H1 (cell line): ENCODE data around the gene SLC4A11. TPM values are rescaled to one million over a fixed set of nuclear protein-coding genes. Genes with fewer than 3 reads are reported as not detected.

Experiments
- BACH1 ChIP-seq: IDR thresholded peaks from 2 replicates; pipeline ENCODE4 v1.6.1; 2012; ENCODE audit warnings: low read length, improper control_type of control experiment
- CHD2 ChIP-seq: IDR thresholded peaks from 2 replicates; pipeline ENCODE4 v1.6.1; 2012; ENCODE audit warnings: low read length, improper control_type of control experiment
- JUN ChIP-seq: IDR thresholded peaks from 2 replicates; pipeline ENCODE4 v1.6.1; 2011; ENCODE audit warnings: low read depth, mild to moderate bottlenecking, improper control_type of control experiment, low read length
- MAFK ChIP-seq: IDR thresholded peaks from 2 replicates; pipeline ENCODE4 v1.6.1; 2012; ENCODE audit warnings: low read depth, mild to moderate bottlenecking, improper control_type of control experiment, low read length
- POLR2A ChIP-seq, 2 experiments: IDR thresholded peaks; 1 replicate in 1 of 2; 2 replicates in 1 of 2; pipeline ENCODE4 v1.6.1; 2011; ENCODE audit warnings: low read depth in 2 of 2, low read length in 2 of 2, mild to moderate bottlenecking in 2 of 2; ENCODE audit errors: control extremely low read depth in 1 of 2
- POLR2AphosphoS5 ChIP-seq: IDR thresholded peaks from 2 replicates; pipeline ENCODE4 v1.6.1; 2011; ENCODE audit warnings: low read depth, low read length
- SIN3A ChIP-seq, 2 experiments: IDR thresholded peaks in 1 of 2; conservative IDR thresholded peaks in 1 of 2; 2 replicates each; pipeline ENCODE4 v1.6.1; 2011 to 2012; ENCODE audit warnings: low read length in 2 of 2, improper control_type of control experiment in 1 of 2, low read depth in 1 of 2, mild to moderate bottlenecking in 1 of 2
- SIRT6 ChIP-seq: IDR thresholded peaks from one replicate; pipeline ENCODE4 v1.7.1; 2012; ENCODE audit warnings: low read length, inconsistent platforms
- polyA plus RNA-seq, 7 experiments: library from polyadenylated mRNA; depleted of rRNA in 3 of 7; stranded (reverse) in 5 of 7; unstranded in 2 of 7; fragments of >200 nt in 5 of 7; fragments of 200-250 nt in 2 of 7; gene quantifications; 1 replicate in 5 of 7; 2 replicates in 1 of 7; 4 replicates in 1 of 7; pipeline versions ENCODE4 v1.2.1 to v1.2.3, GENCODE V29; 2011 to 2013; ENCODE audit warnings: missing spikeins in 2 of 7, mixed read lengths in 2 of 7
- total RNA-seq: library from RNA; stranded (reverse); fragmentation: NEBNext Ultra II Directional; extraction: Animal tissue kit (Norgen Biotek cat#: 25700); gene quantifications from 2 replicates; pipeline ENCODE4 v1.2.1, GENCODE V29; 2021
- TF ChIP-seq, protein P1 (sequence below): fragments of 300-600 bp; sonication (generic); IDR thresholded peaks from 2 replicates; pipeline ENCODE4 v1.7.1; 2012; ENCODE audit warnings: low read length, moderate library complexity, mild to moderate bottlenecking, inconsistent platforms; ENCODE audit not compliant: insufficient replicate concordance
- TF ChIP-seq, protein P2 (sequence below): IDR thresholded peaks from 2 replicates; pipeline ENCODE4 v1.6.1; 2012; ENCODE audit warnings: low read length, inconsistent platforms

SLC4A11 gene
- total and polyA plus RNA-seq, 2 of the 8 experiments (the other 6 are each of a cell fraction or from before 2014, with no cell fraction given) = 11.9 to 32.3 TPM

- TF ChIP-seq, protein P1, sequence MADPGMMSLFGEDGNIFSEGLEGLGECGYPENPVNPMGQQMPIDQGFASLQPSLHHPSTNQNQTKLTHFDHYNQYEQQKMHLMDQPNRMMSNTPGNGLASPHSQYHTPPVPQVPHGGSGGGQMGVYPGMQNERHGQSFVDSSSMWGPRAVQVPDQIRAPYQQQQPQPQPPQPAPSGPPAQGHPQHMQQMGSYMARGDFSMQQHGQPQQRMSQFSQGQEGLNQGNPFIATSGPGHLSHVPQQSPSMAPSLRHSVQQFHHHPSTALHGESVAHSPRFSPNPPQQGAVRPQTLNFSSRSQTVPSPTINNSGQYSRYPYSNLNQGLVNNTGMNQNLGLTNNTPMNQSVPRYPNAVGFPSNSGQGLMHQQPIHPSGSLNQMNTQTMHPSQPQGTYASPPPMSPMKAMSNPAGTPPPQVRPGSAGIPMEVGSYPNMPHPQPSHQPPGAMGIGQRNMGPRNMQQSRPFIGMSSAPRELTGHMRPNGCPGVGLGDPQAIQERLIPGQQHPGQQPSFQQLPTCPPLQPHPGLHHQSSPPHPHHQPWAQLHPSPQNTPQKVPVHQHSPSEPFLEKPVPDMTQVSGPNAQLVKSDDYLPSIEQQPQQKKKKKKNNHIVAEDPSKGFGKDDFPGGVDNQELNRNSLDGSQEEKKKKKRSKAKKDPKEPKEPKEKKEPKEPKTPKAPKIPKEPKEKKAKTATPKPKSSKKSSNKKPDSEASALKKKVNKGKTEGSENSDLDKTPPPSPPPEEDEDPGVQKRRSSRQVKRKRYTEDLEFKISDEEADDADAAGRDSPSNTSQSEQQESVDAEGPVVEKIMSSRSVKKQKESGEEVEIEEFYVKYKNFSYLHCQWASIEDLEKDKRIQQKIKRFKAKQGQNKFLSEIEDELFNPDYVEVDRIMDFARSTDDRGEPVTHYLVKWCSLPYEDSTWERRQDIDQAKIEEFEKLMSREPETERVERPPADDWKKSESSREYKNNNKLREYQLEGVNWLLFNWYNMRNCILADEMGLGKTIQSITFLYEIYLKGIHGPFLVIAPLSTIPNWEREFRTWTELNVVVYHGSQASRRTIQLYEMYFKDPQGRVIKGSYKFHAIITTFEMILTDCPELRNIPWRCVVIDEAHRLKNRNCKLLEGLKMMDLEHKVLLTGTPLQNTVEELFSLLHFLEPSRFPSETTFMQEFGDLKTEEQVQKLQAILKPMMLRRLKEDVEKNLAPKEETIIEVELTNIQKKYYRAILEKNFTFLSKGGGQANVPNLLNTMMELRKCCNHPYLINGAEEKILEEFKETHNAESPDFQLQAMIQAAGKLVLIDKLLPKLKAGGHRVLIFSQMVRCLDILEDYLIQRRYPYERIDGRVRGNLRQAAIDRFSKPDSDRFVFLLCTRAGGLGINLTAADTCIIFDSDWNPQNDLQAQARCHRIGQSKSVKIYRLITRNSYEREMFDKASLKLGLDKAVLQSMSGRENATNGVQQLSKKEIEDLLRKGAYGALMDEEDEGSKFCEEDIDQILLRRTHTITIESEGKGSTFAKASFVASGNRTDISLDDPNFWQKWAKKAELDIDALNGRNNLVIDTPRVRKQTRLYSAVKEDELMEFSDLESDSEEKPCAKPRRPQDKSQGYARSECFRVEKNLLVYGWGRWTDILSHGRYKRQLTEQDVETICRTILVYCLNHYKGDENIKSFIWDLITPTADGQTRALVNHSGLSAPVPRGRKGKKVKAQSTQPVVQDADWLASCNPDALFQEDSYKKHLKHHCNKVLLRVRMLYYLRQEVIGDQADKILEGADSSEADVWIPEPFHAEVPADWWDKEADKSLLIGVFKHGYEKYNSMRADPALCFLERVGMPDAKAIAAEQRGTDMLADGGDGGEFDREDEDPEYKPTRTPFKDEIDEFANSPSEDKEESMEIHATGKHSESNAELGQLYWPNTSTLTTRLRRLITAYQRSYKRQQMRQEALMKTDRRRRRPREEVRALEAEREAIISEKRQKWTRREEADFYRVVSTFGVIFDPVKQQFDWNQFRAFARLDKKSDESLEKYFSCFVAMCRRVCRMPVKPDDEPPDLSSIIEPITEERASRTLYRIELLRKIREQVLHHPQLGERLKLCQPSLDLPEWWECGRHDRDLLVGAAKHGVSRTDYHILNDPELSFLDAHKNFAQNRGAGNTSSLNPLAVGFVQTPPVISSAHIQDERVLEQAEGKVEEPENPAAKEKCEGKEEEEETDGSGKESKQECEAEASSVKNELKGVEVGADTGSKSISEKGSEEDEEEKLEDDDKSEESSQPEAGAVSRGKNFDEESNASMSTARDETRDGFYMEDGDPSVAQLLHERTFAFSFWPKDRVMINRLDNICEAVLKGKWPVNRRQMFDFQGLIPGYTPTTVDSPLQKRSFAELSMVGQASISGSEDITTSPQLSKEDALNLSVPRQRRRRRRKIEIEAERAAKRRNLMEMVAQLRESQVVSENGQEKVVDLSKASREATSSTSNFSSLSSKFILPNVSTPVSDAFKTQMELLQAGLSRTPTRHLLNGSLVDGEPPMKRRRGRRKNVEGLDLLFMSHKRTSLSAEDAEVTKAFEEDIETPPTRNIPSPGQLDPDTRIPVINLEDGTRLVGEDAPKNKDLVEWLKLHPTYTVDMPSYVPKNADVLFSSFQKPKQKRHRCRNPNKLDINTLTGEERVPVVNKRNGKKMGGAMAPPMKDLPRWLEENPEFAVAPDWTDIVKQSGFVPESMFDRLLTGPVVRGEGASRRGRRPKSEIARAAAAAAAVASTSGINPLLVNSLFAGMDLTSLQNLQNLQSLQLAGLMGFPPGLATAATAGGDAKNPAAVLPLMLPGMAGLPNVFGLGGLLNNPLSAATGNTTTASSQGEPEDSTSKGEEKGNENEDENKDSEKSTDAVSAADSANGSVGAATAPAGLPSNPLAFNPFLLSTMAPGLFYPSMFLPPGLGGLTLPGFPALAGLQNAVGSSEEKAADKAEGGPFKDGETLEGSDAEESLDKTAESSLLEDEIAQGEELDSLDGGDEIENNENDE = no peak
- TF ChIP-seq SIRT6 (no peak), POLR2A (IDR thresholded peaks at IDR 0.05; ENCODE audit: control extremely low read depth in 1 of 2, low read depth in 2 of 2, low read length in 2 of 2) (no peak), CHD2 (no peak), MAFK (no peak), POLR2AphosphoS5 (no peak), JUN (no peak), BACH1 (no peak), SIN3A (conservative IDR thresholded peaks at IDR 0.05 in 1 of 2, IDR thresholded peaks at IDR 0.05 in 1 of 2; ENCODE audit: low read depth in 1 of 2, low read length in 2 of 2) (no peak)
- TF ChIP-seq, protein P2, sequence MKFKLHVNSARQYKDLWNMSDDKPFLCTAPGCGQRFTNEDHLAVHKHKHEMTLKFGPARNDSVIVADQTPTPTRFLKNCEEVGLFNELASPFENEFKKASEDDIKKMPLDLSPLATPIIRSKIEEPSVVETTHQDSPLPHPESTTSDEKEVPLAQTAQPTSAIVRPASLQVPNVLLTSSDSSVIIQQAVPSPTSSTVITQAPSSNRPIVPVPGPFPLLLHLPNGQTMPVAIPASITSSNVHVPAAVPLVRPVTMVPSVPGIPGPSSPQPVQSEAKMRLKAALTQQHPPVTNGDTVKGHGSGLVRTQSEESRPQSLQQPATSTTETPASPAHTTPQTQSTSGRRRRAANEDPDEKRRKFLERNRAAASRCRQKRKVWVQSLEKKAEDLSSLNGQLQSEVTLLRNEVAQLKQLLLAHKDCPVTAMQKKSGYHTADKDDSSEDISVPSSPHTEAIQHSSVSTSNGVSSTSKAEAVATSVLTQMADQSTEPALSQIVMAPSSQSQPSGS = no peak
Measured at GRCh38 chr20:3210346-3210745, 28.6 kb downstream of the SLC4A11 start (continued).
